C1 segment of cervical spinal cord (tissue), 14 donors: ENCODE measurements around the gene ACAD9.

ENCODE experiments used
- DNase-seq, 14 donors: peaks; one replicate each; lab custom pipeline; 2025; lab: John Stamatoyannopoulos, UW

The ACAD9 gene

GRCh38 chr3:128933213-128933921 lies 53.9 kb downstream of the ACAD9 start:
- no peak for DNase-seq

DNA sequence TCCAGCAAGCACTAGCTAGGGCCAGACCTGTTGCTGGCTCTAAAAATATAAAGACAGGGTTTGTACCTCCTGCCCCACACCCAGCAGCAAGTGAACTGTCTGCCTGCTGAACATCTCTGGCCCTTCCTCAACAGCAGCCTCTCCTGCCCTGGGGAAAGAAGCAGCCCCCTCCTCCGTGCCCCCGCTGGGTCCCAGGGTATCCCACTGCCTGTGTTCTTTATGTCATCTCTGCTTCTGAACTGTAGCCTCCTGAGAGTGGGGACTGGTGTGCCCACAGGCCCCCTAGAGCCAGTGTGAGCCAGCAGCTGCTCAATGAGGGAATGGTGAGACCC lies 54.5 kb downstream of the ACAD9 start:
- no peak for DNase-seq

GRCh38 chr3:128935922-128936321 lies 56.5 kb downstream of the ACAD9 start:
- DNase-seq: no peak

DNA sequence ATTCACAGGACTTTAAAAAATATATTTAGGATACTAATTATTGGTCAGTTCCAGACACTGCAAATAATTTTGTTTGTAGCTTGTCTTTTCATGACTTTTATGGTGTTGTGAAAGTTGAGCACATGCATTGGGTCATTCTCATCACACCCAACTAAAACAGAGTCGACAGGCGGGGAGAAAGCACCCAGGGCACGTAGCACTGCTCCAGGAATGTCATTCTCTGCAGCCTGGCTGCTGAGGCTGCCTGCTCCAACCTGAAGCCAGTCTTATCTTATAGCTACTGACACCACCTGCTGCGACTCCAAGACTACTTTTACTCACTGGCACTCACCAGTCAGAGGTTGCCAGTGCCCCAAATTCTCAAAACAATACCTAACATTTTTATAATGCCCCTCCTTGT lies 56.9 kb downstream of the ACAD9 start:
- no peak for DNase-seq

GRCh38 chr3:128940252-128940651 lies 60.8 kb downstream of the ACAD9 start:
- no peak for DNase-seq

- no peak for DNase-seq
Measured at GRCh38 chr3:128942161-128942952, 62.9 kb downstream of the ACAD9 start.

DNA sequence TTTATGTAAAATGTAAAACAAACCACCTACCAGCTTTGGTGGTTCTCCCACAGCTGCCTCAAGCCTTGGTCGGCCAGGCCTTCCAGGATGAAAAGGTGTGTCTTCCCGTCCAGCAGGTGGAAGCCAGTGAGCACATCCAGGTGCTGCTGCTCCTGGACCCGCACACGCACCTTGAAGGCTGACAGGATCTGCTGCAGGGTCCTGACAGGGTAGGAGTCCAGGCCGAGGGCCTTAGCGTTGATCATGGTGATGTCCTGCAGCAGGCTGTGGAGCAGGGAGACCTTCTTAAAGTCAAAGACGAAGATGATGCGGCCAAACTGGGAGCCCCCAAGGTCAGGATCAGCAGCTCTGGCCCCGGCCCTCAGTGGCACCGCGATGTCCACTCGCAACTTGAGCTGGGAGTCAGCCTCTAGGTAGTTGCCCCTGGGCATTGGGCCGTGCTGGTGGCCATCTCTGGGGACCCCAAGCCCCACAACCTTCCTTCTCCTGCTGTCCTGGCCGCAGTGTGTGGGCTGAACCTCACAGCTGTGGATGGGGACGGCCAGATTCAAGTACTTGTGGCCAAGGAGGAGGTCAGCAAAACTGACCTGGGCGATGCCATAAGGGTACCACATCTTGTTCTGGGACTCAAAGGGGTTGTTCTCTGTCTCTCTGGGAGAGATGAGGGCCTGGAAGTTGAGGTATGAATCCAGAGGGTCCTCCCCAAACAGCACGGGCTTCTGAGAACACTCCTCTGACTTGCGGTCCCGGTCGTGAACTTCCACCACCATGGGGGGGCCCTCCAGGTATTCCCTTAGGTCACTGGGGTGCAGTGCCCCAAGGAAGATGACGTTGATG lies 65.8 kb downstream of the ACAD9 start:
- no peak for DNase-seq

DNA sequence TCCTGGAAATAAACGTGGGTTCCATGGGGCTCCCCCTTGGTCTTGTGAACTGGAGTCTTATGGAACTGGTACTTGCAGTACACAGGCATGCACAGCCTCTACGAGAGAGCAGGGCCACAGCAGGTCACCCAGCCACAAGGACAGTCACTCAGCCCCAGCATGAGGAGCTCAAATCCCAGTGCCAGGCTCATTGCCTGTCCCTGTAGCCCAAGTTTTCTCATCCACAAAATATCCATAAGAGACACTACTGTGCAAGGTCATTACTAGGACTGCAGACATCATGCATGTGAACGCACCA lies 66.4 kb downstream of the ACAD9 start:
- DNase-seq: no peak

GRCh38 chr3:128946411-128946810 lies 67.0 kb downstream of the ACAD9 start:
- DNase-seq: no peak

DNA sequence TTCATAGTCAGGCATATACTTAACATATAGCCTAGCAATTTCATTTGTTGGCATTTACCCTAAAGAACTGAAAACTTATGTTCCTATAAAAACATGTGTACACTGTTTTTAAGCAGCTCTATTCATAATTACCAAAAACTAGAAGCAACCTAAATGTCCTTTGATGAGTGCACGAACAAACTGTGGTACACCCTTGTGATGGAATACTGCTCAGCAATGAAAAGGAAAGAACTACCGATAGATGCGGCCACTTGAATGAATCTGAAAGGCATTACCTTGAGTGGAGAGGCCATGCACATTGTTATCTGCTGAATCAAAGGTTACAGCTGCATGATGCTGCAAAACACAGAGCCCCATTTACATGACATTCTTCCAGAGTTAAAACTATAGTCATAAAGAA lies 69.7 kb downstream of the ACAD9 start:
- no peak for DNase-seq

DNA sequence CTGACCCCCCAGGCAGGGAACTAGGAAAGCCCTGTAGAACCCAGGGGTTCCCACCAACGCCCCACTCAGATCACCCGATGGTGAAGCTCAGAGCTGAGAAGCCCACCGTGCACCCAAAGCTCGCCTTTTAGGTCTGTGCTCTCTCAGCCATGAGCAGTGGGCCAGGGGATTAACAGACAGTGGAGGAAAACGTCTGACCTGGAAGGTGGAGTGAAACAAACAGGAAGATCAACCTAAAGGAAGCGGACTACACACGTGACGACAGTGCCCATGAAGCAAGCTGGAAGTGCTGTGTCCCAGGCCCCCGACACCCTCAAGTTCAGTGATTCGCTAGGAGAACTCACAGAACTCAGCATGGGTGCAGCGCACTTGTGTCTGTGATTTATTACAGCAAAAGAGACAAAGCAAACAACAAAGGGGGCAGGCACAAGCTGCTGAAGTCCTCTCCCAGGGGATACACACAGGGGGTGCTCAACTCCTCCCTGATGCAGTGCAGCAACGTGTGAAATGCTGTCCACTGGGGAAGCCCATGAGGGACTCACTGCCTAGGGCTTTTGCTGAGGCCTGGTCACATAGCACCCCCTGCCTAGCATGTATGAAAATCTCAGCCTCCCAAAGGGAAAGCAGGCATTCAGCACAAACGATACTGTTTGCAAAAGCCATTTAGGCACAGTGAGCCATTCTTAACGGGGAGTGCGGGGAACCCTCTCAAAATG lies 71.0 kb downstream of the ACAD9 start:
- peak in 4 of 14 donors; percentile 5 to 15 (median 11) for DNase-seq

DNA sequence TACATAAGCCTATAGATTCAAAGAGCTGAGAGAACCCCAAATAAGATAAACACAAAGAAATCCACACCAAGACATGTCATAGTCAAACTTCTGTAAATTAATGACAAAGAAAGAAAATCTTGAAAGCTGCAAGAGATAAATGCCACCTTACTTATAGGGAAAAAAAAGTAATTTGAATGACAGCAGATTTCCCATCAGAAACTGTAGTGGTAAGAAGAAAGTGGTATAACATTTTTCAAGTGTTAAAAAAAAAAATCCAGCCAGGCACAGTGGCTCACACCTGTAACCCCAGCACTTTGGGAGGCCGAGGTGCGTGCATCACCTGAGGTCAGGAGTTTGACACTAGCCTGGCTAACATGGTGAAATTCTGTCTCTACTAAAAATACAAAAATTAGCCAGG lies 77.0 kb downstream of the ACAD9 start:
- DNase-seq: no peak
